Mesendoderm (in vitro differentiated cells): Measurements from ENCODE around the gene CLDN15.

ENCODE experiments used
- DNase-seq: peaks from one replicate; pipeline ENCODE4 v3.0.0; 2013
- H2AK5ac ChIP-seq: 2 replicates; pipeline ENCODE4 v1.6.1; 2013; ENCODE audit warnings: low read length, inconsistent platforms
- H2BK120ac ChIP-seq: 2 replicates; pipeline ENCODE4 v1.6.1; 2013; ENCODE audit warnings: low read depth, mild to moderate bottlenecking, low read length, moderate library complexity, mixed read lengths
- H2BK15ac ChIP-seq: replicated peaks from 2 replicates; pipeline ENCODE4 v1.6.1; 2013; ENCODE audit warnings: low read depth, mild to moderate bottlenecking, moderate library complexity
- H2BK5ac ChIP-seq: 2 replicates; pipeline ENCODE4 v1.6.1; 2013; ENCODE audit warnings: low read length, inconsistent platforms
- H3K18ac ChIP-seq: 2 replicates; pipeline ENCODE4 v1.6.1; 2013; ENCODE audit warnings: mild to moderate bottlenecking, low read length, mixed read lengths
- H3K23ac ChIP-seq: one replicate; pipeline ENCODE4 v1.6.1; 2013; ENCODE audit warnings: low read length
- H3K27ac ChIP-seq: 2 replicates; pipeline ENCODE4 v1.5.1; 2013; ENCODE audit warnings: low read depth, mild to moderate bottlenecking, inconsistent platforms, low read length, moderate library complexity
- H3K27me3 ChIP-seq: 2 replicates; pipeline ENCODE4 v1.6.1; 2013; ENCODE audit warnings: low read length, control low read depth, mild to moderate bottlenecking, inconsistent platforms; ENCODE audit not compliant: insufficient read depth, poor library complexity
- H3K36me3 ChIP-seq: 2 replicates; pipeline ENCODE4 v1.6.1; 2013; ENCODE audit warnings: low read length, inconsistent platforms; ENCODE audit not compliant: control insufficient read depth, insufficient read depth
- H3K4ac ChIP-seq: one replicate; pipeline ENCODE4 v1.6.1; 2013; ENCODE audit warnings: low read depth, mild to moderate bottlenecking, low read length, moderate library complexity
- H3K4me1 ChIP-seq: 2 replicates; pipeline ENCODE4 v1.6.1; 2013; ENCODE audit warnings: low read depth, low read length, inconsistent platforms; ENCODE audit not compliant: control insufficient read depth
- H3K4me2 ChIP-seq: 2 replicates; pipeline ENCODE4 v1.6.1; 2013; ENCODE audit warnings: low read length
- H3K4me3 ChIP-seq: 2 replicates; pipeline ENCODE4 v1.5.1; 2013; ENCODE audit warnings: mild to moderate bottlenecking, low read length
- H3K56ac ChIP-seq: one replicate; pipeline ENCODE4 v1.6.1; 2013; ENCODE audit warnings: low read length
- H3K79me1 ChIP-seq: 2 replicates; pipeline ENCODE4 v1.6.1; 2013; ENCODE audit warnings: low read length, inconsistent platforms
- H3K79me2 ChIP-seq: 2 replicates; pipeline ENCODE4 v1.6.1; 2013; ENCODE audit warnings: mild to moderate bottlenecking, low read length; ENCODE audit not compliant: control insufficient read depth, insufficient read depth
- H3K9ac ChIP-seq: 2 replicates; pipeline ENCODE4 v1.6.1; 2013; ENCODE audit warnings: low read length, inconsistent platforms
- H4K5ac ChIP-seq: one replicate; pipeline ENCODE4 v1.6.1; 2013; ENCODE audit warnings: low read length
- H4K8ac ChIP-seq: one replicate; pipeline ENCODE4 v1.6.1; 2013; ENCODE audit warnings: low read depth, mild to moderate bottlenecking, control low read depth, low read length, moderate library complexity
- WGBS: extraction: QIAGEN DNeasy Blood & Tissue Kit; methylation state at CpG from one replicate; pipeline ENCODE4 v1.1.7; 2013; ENCODE audit warnings: low lambda C conversion rate, missing lambda C conversion rate; ENCODE audit not compliant: insufficient coverage; ENCODE audit errors: extremely low coverage; 5-methylcytosine and 5-hydroxymethylcytosine counted together

Gene CLDN15

GRCh38 chr7:101210143-101210542 lies 27.5 kb downstream of the CLDN15 start:
- Histone ChIP-seq H3K4me1 (no peaks in the 10 kb centered on the region), H4K5ac (no peak overlapping the region), H3K79me2 (no peaks in the 10 kb centered on the region), H3K18ac (no peak overlapping the region), H3K36me3 (peaks cover 1% of the 10 kb centered on the region), H3K4me2 (no peak overlapping the region), H2BK15ac (no peak overlapping the region), H3K56ac (no peak overlapping the region), H2BK120ac (no peak overlapping the region), H3K4ac (no peak overlapping the region), H2BK5ac (no peak overlapping the region), H3K23ac (no peak overlapping the region), H3K79me1 (no peaks in the 10 kb centered on the region), H3K4me3 (no peak overlapping the region), H4K8ac (no peak overlapping the region), H2AK5ac (no peak overlapping the region), H3K27me3 (no peaks in the 10 kb centered on the region), H3K9ac (no peak overlapping the region), H3K27ac (no peak overlapping the region)
- no peak for DNase-seq
- no CpG with 5 or more reads among the region's 19 CpGs for WGBS

- no peak overlapping the region for H3K27ac ChIP-seq
- no peaks in the 10 kb centered on the region for H3K27me3 ChIP-seq
- H3K4me1 ChIP-seq = no peaks in the 10 kb centered on the region
- H3K18ac ChIP-seq = no peak overlapping the region
- no peak overlapping the region for H3K4ac ChIP-seq
- no peak overlapping the region for H4K5ac ChIP-seq
- H2BK120ac ChIP-seq = no peak overlapping the region
- H3K36me3 ChIP-seq = peaks cover 1% of the 10 kb centered on the region
- H2AK5ac ChIP-seq = no peak overlapping the region
- no peaks in the 10 kb centered on the region for H3K79me1 ChIP-seq
- H3K56ac ChIP-seq = no peak overlapping the region
- no peak overlapping the region for H3K23ac ChIP-seq
- H3K4me2 ChIP-seq = no peak overlapping the region
- DNase-seq = no peak
- H2BK15ac ChIP-seq = no peak overlapping the region
- H3K79me2 ChIP-seq = no peaks in the 10 kb centered on the region
- WGBS = no CpG with 5 or more reads among the region's 14 CpGs
- no peak overlapping the region for H2BK5ac ChIP-seq
- no peak overlapping the region for H3K9ac ChIP-seq
- no peak overlapping the region for H3K4me3 ChIP-seq
- no peak overlapping the region for H4K8ac ChIP-seq
Observed at GRCh38 chr7:101208794-101209193, 28.8 kb downstream of the CLDN15 start.

GRCh38 chr7:101207459-101207858 lies 30.1 kb downstream of the CLDN15 start:
- H4K5ac ChIP-seq = no peak overlapping the region
- H3K27me3 ChIP-seq = no peaks in the 10 kb centered on the region
- no peak overlapping the region for H3K56ac ChIP-seq
- no peak overlapping the region for H3K9ac ChIP-seq
- no peak overlapping the region for H3K4me2 ChIP-seq
- no peak overlapping the region for H3K27ac ChIP-seq
- H3K79me2 ChIP-seq = no peaks in the 10 kb centered on the region
- no peak overlapping the region for H3K23ac ChIP-seq
- H2BK15ac ChIP-seq = no peak overlapping the region
- H3K79me1 ChIP-seq = no peaks in the 10 kb centered on the region
- peaks cover 1% of the 10 kb centered on the region for H3K36me3 ChIP-seq
- H2BK5ac ChIP-seq = no peak overlapping the region
- no peak overlapping the region for H2AK5ac ChIP-seq
- no peak overlapping the region for H4K8ac ChIP-seq
- no peak overlapping the region for H2BK120ac ChIP-seq
- no peaks in the 10 kb centered on the region for H3K4me1 ChIP-seq
- H3K4ac ChIP-seq = no peak overlapping the region
- no CpG with 5 or more reads among the region's 17 CpGs for WGBS
- H3K18ac ChIP-seq = no peak overlapping the region
- DNase-seq = no peak
- H3K4me3 ChIP-seq = no peak overlapping the region

- Histone ChIP-seq H3K79me2 (no peaks in the 10 kb centered on the region), H4K8ac (no peak overlapping the region), H3K18ac (no peak overlapping the region), H4K5ac (no peak overlapping the region), H3K4ac (no peak overlapping the region), H2BK15ac (no peak overlapping the region), H3K4me1 (no peaks in the 10 kb centered on the region), H3K9ac (no peak overlapping the region), H3K56ac (no peak overlapping the region), H3K27me3 (no peaks in the 10 kb centered on the region), H3K27ac (no peak overlapping the region), H3K79me1 (no peaks in the 10 kb centered on the region), H3K23ac (no peak overlapping the region), H3K4me2 (no peak overlapping the region), H3K36me3 (peaks cover 1% of the 10 kb centered on the region), H2AK5ac (no peak overlapping the region), H2BK120ac (no peak overlapping the region), H2BK5ac (no peak overlapping the region), H3K4me3 (no peak overlapping the region)
- no peak for DNase-seq
- no CpG with 5 or more reads among the region's 19 CpGs for WGBS
Observed at GRCh38 chr7:101206665-101207042, 30.9 kb downstream of the CLDN15 start.

- H3K36me3 ChIP-seq = peaks cover 1% of the 10 kb centered on the region
- no peak overlapping the region for H2BK15ac ChIP-seq
- no peak overlapping the region for H3K27ac ChIP-seq
- no peak overlapping the region for H3K56ac ChIP-seq
- no peaks in the 10 kb centered on the region for H3K4me1 ChIP-seq
- H3K18ac ChIP-seq = no peak overlapping the region
- WGBS = no CpG with 5 or more reads among the region's 32 CpGs
- no peak overlapping the region for H3K4me2 ChIP-seq
- H2BK120ac ChIP-seq = no peak overlapping the region
- no peak overlapping the region for H3K4ac ChIP-seq
- no peak overlapping the region for H3K23ac ChIP-seq
- H3K4me3 ChIP-seq = no peak overlapping the region
- DNase-seq = no peak
- no peaks in the 10 kb centered on the region for H3K79me1 ChIP-seq
- H2AK5ac ChIP-seq = no peak overlapping the region
- H4K5ac ChIP-seq = no peak overlapping the region
- no peaks in the 10 kb centered on the region for H3K27me3 ChIP-seq
- no peaks in the 10 kb centered on the region for H3K79me2 ChIP-seq
- no peak overlapping the region for H2BK5ac ChIP-seq
- no peak overlapping the region for H4K8ac ChIP-seq
- no peak overlapping the region for H3K9ac ChIP-seq
Observed at GRCh38 chr7:101205901-101206664, 31.5 kb downstream of the CLDN15 start.
